H1 (cell line): ENCODE measurements around the gene OTOS. TPM values are rescaled to one million over a fixed set of nuclear protein-coding genes. Genes with fewer than 3 reads are reported as not detected.

Experiments used
- CTCF ChIA-PET: fragments of 300-600 bp; sonication (Branson Sonifier 250); formaldehyde crosslinking; loops from one replicate; lab custom pipeline; 2021; ENCODE audit not compliant: partially characterized antibody; lab: Charles Lee
- POLR2A ChIA-PET: fragments of 300-600 bp; sonication (Branson Sonifier 250); formaldehyde crosslinking; loops from one replicate; lab custom pipeline; 2021; ENCODE audit warnings: inconsistent platforms; ENCODE audit not compliant: partially characterized antibody; lab: Charles Lee
- DNase-seq, 2 experiments: peaks; one replicate each; pipeline versions ENCODE4 v3.0.0 to v3.0.0-alpha.2; 2010 to 2022; ENCODE audit warnings: low spot score in 2 of 2, low read depth in 1 of 2, mixed read lengths in 1 of 2
- FAIRE-seq: peaks from 2 replicates; lab custom pipeline; 2011; peaks lifted over from hg19 to GRCh38; lab: Jason Lieb, UNC
- H2AFZ ChIP-seq: 2 replicates; pipeline ENCODE4 v1.8.1; 2012; ENCODE audit warnings: low read length, inconsistent platforms
- H2AK5ac ChIP-seq: 2 replicates; pipeline ENCODE4 v1.6.1; 2013; ENCODE audit warnings: low read depth, low read length
- H2BK120ac ChIP-seq: replicated peaks from 2 replicates; pipeline ENCODE3; 2013; ENCODE audit warnings: low read depth, low read length, inconsistent platforms
- H2BK12ac ChIP-seq: 2 replicates; pipeline ENCODE4 v1.6.1; 2013; ENCODE audit warnings: low read depth, low read length
- H2BK15ac ChIP-seq: 2 replicates; pipeline ENCODE4 v1.6.1; 2013; ENCODE audit warnings: low read length
- H2BK20ac ChIP-seq: 2 replicates; pipeline ENCODE4 v1.6.1; 2013; ENCODE audit warnings: low read length
- H2BK5ac ChIP-seq: 2 replicates; pipeline ENCODE4 v1.6.1; 2013; ENCODE audit warnings: low read depth, low read length
- H3K14ac ChIP-seq: 2 replicates; pipeline ENCODE4 v1.6.1; 2013; ENCODE audit warnings: inconsistent platforms; ENCODE audit not compliant: insufficient read length
- H3K18ac ChIP-seq: 2 replicates; pipeline ENCODE4 v1.6.1; 2013; ENCODE audit warnings: low read length; ENCODE audit errors: extremely low read depth
- H3K23ac ChIP-seq: 2 replicates; pipeline ENCODE4 v1.6.1; 2013; ENCODE audit warnings: inconsistent platforms; ENCODE audit not compliant: insufficient read length
- H3K23me2 ChIP-seq: 2 replicates; pipeline ENCODE4 v1.6.1; 2013; ENCODE audit warnings: low read depth, low read length
- H3K27ac ChIP-seq: 2 replicates; pipeline ENCODE4 v1.6.1; 2011; ENCODE audit warnings: low read depth, low read length, inconsistent platforms
- H3K27me3 ChIP-seq, 4 experiments: replicated peaks in 1 of 4; 1 replicate in 1 of 4; 2 replicates in 3 of 4; pipeline versions ENCODE4 v1.6.1 to v1.8.1; 2011 to 2013; ENCODE audit warnings: low read length in 3 of 4, mild to moderate bottlenecking in 3 of 4, inconsistent platforms in 2 of 4, mixed read lengths in 2 of 4, moderate library complexity in 1 of 4; ENCODE audit not compliant: control insufficient read depth in 3 of 4, insufficient read depth in 3 of 4; ENCODE audit errors: extremely low read depth in 1 of 4
- H3K36me3 ChIP-seq, 4 experiments: 2 replicates each; pipeline versions ENCODE4 v1.6.1 to v1.8.1; 2011 to 2013; ENCODE audit warnings: mild to moderate bottlenecking in 4 of 4, low read length in 3 of 4, moderate library complexity in 2 of 4, control low read depth in 1 of 4, inconsistent platforms in 1 of 4; ENCODE audit not compliant: insufficient read depth in 4 of 4, control insufficient read depth in 2 of 4
- H3K4ac ChIP-seq: replicated peaks from 2 replicates; pipeline ENCODE3; 2013; ENCODE audit warnings: low read length, low read depth, mixed read lengths, inconsistent platforms; ENCODE audit not compliant: insufficient read length
- H3K4me1 ChIP-seq, 4 experiments: replicated peaks in 1 of 4; 1 replicate in 1 of 4; 2 replicates in 3 of 4; pipeline versions ENCODE4 v1.6.1 to v1.8.1; 2011 to 2013; ENCODE audit warnings: low read length in 3 of 4, inconsistent platforms in 2 of 4, mixed read lengths in 1 of 4; ENCODE audit not compliant: insufficient read depth in 4 of 4, control insufficient read depth in 3 of 4
- H3K4me2 ChIP-seq, 2 experiments: 2 replicates each; pipeline versions ENCODE4 v1.6.1 to v1.8.1; 2011 to 2013; ENCODE audit warnings: low read depth in 2 of 2, low read length in 2 of 2, control low read depth in 1 of 2, inconsistent platforms in 1 of 2, mild to moderate bottlenecking in 1 of 2; ENCODE audit not compliant: insufficient read depth in 1 of 2
- H3K4me3 ChIP-seq, 4 experiments: fragments of 200-600, 300-600 bp in 1 of 4; sonication (generic), shearing (Covaris generic), sonication (Bioruptor Twin) in 1 of 4; 2 replicates each; pipeline versions ENCODE4 v1.5.1 to v1.8.1; 2011 to 2016; ENCODE audit warnings: low read length in 4 of 4, low read depth in 3 of 4, control low read depth in 2 of 4, inconsistent platforms in 2 of 4, mild to moderate bottlenecking in 2 of 4, mixed read lengths in 1 of 4, moderate library complexity in 1 of 4; ENCODE audit not compliant: insufficient read depth in 2 of 4; ENCODE audit errors: extremely low read depth in 1 of 4
- H3K56ac ChIP-seq: replicated peaks from 2 replicates; pipeline ENCODE3; 2013; ENCODE audit warnings: low read depth, mild to moderate bottlenecking, mixed read lengths, low read length, inconsistent platforms; ENCODE audit not compliant: insufficient read length
- H3K79me1 ChIP-seq: 2 replicates; pipeline ENCODE4 v1.6.1; 2013; ENCODE audit warnings: low read depth, low read length, control low read depth
- H3K79me2 ChIP-seq, 2 experiments: 2 replicates each; pipeline versions ENCODE4 v1.6.1 to v1.8.1; 2012 to 2013; ENCODE audit warnings: low read length in 2 of 2, mild to moderate bottlenecking in 2 of 2, inconsistent platforms in 1 of 2; ENCODE audit not compliant: insufficient read depth in 2 of 2, control insufficient read depth in 1 of 2
- H3K9ac ChIP-seq, 4 experiments: replicated peaks in 1 of 4; 1 replicate in 1 of 4; 2 replicates in 3 of 4; pipeline versions ENCODE4 v1.6.1 to v1.8.1; 2011 to 2013; ENCODE audit warnings: low read depth in 3 of 4, low read length in 3 of 4, control low read depth in 2 of 4, mild to moderate bottlenecking in 2 of 4, moderate library complexity in 2 of 4, inconsistent platforms in 1 of 4; ENCODE audit errors: extremely low read depth in 1 of 4
- H3K9me3 ChIP-seq, 2 experiments: 2 replicates each; pipeline versions ENCODE4 v1.6.1 to v1.8.1; 2012 to 2013; ENCODE audit warnings: mild to moderate bottlenecking in 2 of 2, moderate library complexity in 2 of 2, control low read depth in 1 of 2, inconsistent platforms in 1 of 2, low read depth in 1 of 2, low read length in 1 of 2, mixed read lengths in 1 of 2; ENCODE audit not compliant: insufficient read depth in 2 of 2
- H4K20me1 ChIP-seq, 2 experiments: replicated peaks in 1 of 2; 2 replicates each; pipeline versions ENCODE3 to v1.8.1; 2011 to 2013; ENCODE audit warnings: inconsistent platforms in 2 of 2, low read length in 2 of 2, mild to moderate bottlenecking in 1 of 2; ENCODE audit not compliant: insufficient read depth in 2 of 2, control insufficient read depth in 1 of 2
- H4K5ac ChIP-seq: 2 replicates; pipeline ENCODE4 v1.6.1; 2013; ENCODE audit warnings: low read length, low read depth, mixed read lengths, inconsistent platforms; ENCODE audit not compliant: insufficient read length
- H4K8ac ChIP-seq: 2 replicates; pipeline ENCODE4 v1.8.0; 2013; ENCODE audit warnings: mild to moderate bottlenecking, moderate library complexity, low read length, inconsistent platforms; ENCODE audit not compliant: insufficient read depth; ENCODE audit errors: extremely low read depth
- H4K91ac ChIP-seq: replicated peaks from 2 replicates; pipeline ENCODE3; 2013; ENCODE audit warnings: low read length, mixed read lengths, inconsistent platforms; ENCODE audit not compliant: insufficient read length
- ASH2L ChIP-seq: fragments of 200-600, 300-600 bp; sonication (generic); IDR thresholded peaks from one replicate; pipeline ENCODE4 v1.7.1; 2017; ENCODE audit warnings: low read length
- CBX5 ChIP-seq: fragments of 300-800, 300-1000 bp; sonication (generic); IDR thresholded peaks from 2 replicates; pipeline ENCODE4 v1.7.1; 2016; ENCODE audit warnings: antibody characterized with exemption, low read length, low read depth
- CHD1 ChIP-seq: IDR thresholded peaks from 2 replicates; pipeline ENCODE4 v1.6.1; 2012; ENCODE audit warnings: low read depth, low read length, improper control_type of control experiment
- CREB1 ChIP-seq: IDR thresholded peaks from 2 replicates; pipeline ENCODE4 v1.6.1; 2012; ENCODE audit warnings: inconsistent platforms
- JUN ChIP-seq: IDR thresholded peaks from 2 replicates; pipeline ENCODE4 v1.6.1; 2011; ENCODE audit warnings: low read depth, mild to moderate bottlenecking, improper control_type of control experiment, low read length
- MAFK ChIP-seq: IDR thresholded peaks from 2 replicates; pipeline ENCODE4 v1.6.1; 2012; ENCODE audit warnings: low read depth, mild to moderate bottlenecking, improper control_type of control experiment, low read length
- POU5F1 ChIP-seq: IDR thresholded peaks from 2 replicates; pipeline ENCODE4 v1.6.1; 2011; ENCODE audit warnings: low read depth, mild to moderate bottlenecking, low read length, moderate library complexity
- RFX5 ChIP-seq: IDR thresholded peaks from 2 replicates; pipeline ENCODE4 v1.6.1; 2011; ENCODE audit warnings: low read depth, low read length, improper control_type of control experiment, borderline replicate concordance
- SIX5 ChIP-seq: IDR thresholded peaks from 2 replicates; pipeline ENCODE4 v1.6.1; 2011; ENCODE audit warnings: mild to moderate bottlenecking, low read depth, low read length
- SUZ12 ChIP-seq: fragments of 200-600 bp; sonication (generic); IDR thresholded peaks from 2 replicates; pipeline ENCODE4 v1.6.1; 2012; ENCODE audit warnings: mild to moderate bottlenecking, inconsistent platforms, low read length, moderate library complexity, mixed read lengths
- TEAD4 ChIP-seq: IDR thresholded peaks from 2 replicates; pipeline ENCODE4 v1.6.1; 2012; ENCODE audit warnings: low read depth, low read length, inconsistent platforms, mixed read lengths
- USF2 ChIP-seq: IDR thresholded peaks from 2 replicates; pipeline ENCODE4 v1.6.1; 2011; ENCODE audit warnings: low read length, improper control_type of control experiment
- WGBS, 2 experiments: shearing (Covaris generic) in 1 of 2; methylation state at CpG; one replicate each; pipeline versions ENCODE4 v1.1.6 to v1.1.7; 2013 to 2015; ENCODE audit warnings: low lambda C conversion rate in 2 of 2, mixed read lengths in 2 of 2, inconsistent platforms in 1 of 2, low coverage in 1 of 2, missing lambda C conversion rate in 1 of 2; ENCODE audit not compliant: insufficient replicate concordance in 2 of 2, insufficient coverage in 1 of 2, insufficient read length in 1 of 2; ENCODE audit errors: extremely low coverage in 1 of 2, missing lambda C conversion rate in 1 of 2; 5-methylcytosine and 5-hydroxymethylcytosine counted together
- polyA plus RNA-seq, 7 experiments: library from polyadenylated mRNA; depleted of rRNA in 3 of 7; stranded (reverse) in 5 of 7; unstranded in 2 of 7; fragments of >200 nt in 5 of 7; fragments of 200-250 nt in 2 of 7; gene quantifications; 1 replicate in 5 of 7; 2 replicates in 1 of 7; 4 replicates in 1 of 7; pipeline versions ENCODE4 v1.2.1 to v1.2.3, GENCODE V29; 2011 to 2013; ENCODE audit warnings: missing spikeins in 2 of 7, mixed read lengths in 2 of 7
- total RNA-seq: library from RNA; stranded (reverse); fragmentation: NEBNext Ultra II Directional; extraction: Animal tissue kit (Norgen Biotek cat#: 25700); gene quantifications from 2 replicates; pipeline ENCODE4 v1.2.1, GENCODE V29; 2021

The OTOS gene
- total and polyA plus RNA-seq, 2 of the 8 experiments (the other 6 are each of a cell fraction or from before 2014, with no cell fraction given): 0.17 TPM; not detected in 1

GRCh38 chr2:240147382-240147781 is 6.9 kb upstream of the OTOS start:
- Histone ChIP-seq H3K23me2 (peaks cover 9% of the 10 kb centered on the region; the same call in 1 of the 2 replicates), H3K23ac (no peak overlapping the region), H3K4me2 (no peak overlapping the region), H3K14ac (no peak overlapping the region), H2BK5ac (no peak overlapping the region; the same call in 1 of the 2 replicates), H3K27ac (no peak overlapping the region), H3K9ac (no peak overlapping the region), H4K8ac (no peak overlapping the region), H4K20me1 (peaks cover 0 to 11% of the 10 kb centered on the region in 2 experiments), H3K4ac (no peak overlapping the region), H3K79me2 (no peaks in the 10 kb centered on the region), H2AK5ac (no peak overlapping the region; the same call in 1 of the 2 replicates), H2AFZ (no peak overlapping the region), H4K91ac (no peak overlapping the region), H3K4me1 (no peaks in the 10 kb centered on the region; a peak in 2 of 7 replicates), H3K27me3 (peaks cover 0 to 9% (median 4%) of the 10 kb centered on the region in 4 experiments; a peak in 3 of 7 replicates), H2BK12ac (no peak overlapping the region; the same call in 1 of the 2 replicates), H3K9me3 (peaks cover 0 to 6% of the 10 kb centered on the region in 2 experiments; a peak in 1 of 4 replicates), H3K18ac (no peak overlapping the region), H2BK15ac (no peak overlapping the region), H3K4me3 (no peak overlapping the region), H2BK20ac (no peak overlapping the region), H3K79me1 (no peaks in the 10 kb centered on the region), H2BK120ac (no peak overlapping the region), H3K36me3 (no peaks in the 10 kb centered on the region), H4K5ac (no peak overlapping the region), H3K56ac (peak overlapping the region; percentile 95)
- CTCF ChIA-PET: no interaction called here
- no peak for TF ChIP-seq TEAD4
- no peak for TF ChIP-seq SUZ12
- no peak for TF ChIP-seq CREB1
- no peak for TF ChIP-seq RFX5
- no peak for TF ChIP-seq JUN
- no peak for TF ChIP-seq SIX5
- TF ChIP-seq CBX5: no peak
- no peak for TF ChIP-seq USF2
- no peak for TF ChIP-seq ASH2L
- TF ChIP-seq POU5F1: no peak
- TF ChIP-seq MAFK: no peak
- no peak for TF ChIP-seq CHD1
- POLR2A ChIA-PET: no interaction called here
- 83% methylated on average over 5 of the region's 5 CpGs; no CpG with 5 or more reads in 1 of the 2 experiments for WGBS, 2 experiments
- no peak for DNase-seq
- FAIRE-seq: no peak
